RPMI7951 (cell line): ENCODE measurements around the gene RDH8. TPM values are rescaled to one million over a fixed set of nuclear protein-coding genes. Genes with fewer than 3 reads are reported as not detected.
"Not testable (repeated sequence)": the region's sequence is repeated elsewhere in the genome, so short reads cannot be mapped to it uniquely, and the experiment has no call there.

Source experiments
- DNase-seq: peaks from one replicate; pipeline ENCODE4 v3.0.0-alpha.2; 2012; ENCODE audit warnings: low read depth
- total RNA-seq: library from RNA; depleted of rRNA; stranded (reverse); fragments of >200 nt; shearing (Covaris generic); gene quantifications from 2 replicates; pipeline ENCODE4 v1.2.3, GENCODE V29; 2014

RDH8 gene
- total RNA-seq, 1 experiment from 2014 or later: 0.12 TPM

GRCh38 chr19:10005632-10006334, 7.5 kb upstream of the RDH8 start:
- no peak for DNase-seq

- DNase-seq: peak; percentile 39
Observed at GRCh38 chr19:10006335-10006708, 7.0 kb upstream of the RDH8 start.

- no peak for DNase-seq
Observed at GRCh38 chr19:10006752-10007323, 6.4 kb upstream of the RDH8 start.

- DNase-seq: peak; percentile 95
Observed at GRCh38 chr19:10007371-10008183, 5.7 kb upstream of the RDH8 start.

GRCh38 chr19:10008184-10008765, 5.0 kb upstream of the RDH8 start:
- DNase-seq: no peak

GRCh38 chr19:10009714-10010224, 3.5 kb upstream of the RDH8 start:
- no peak for DNase-seq

- DNase-seq: peak; percentile 54
Observed at GRCh38 chr19:10010247-10010691, 3.0 kb upstream of the RDH8 start, which contains the start of gene COL5A3. TSS of gene COL5A3 (minus strand) at chr19:10010504. CDS start at chr19:10010385, 119 bp downstream.

- no peak for DNase-seq
Observed at GRCh38 chr19:10010939-10011338, 2.3 kb upstream of the RDH8 start.

GRCh38 chr19:10011974-10012373, 1.3 kb upstream of the RDH8 start:
- peak; percentile 46 for DNase-seq

- no peak for DNase-seq
Observed at GRCh38 chr19:10013834-10014618, 743 bp downstream of the RDH8 start.

GRCh38 chr19:10018263-10018662, 5.0 kb downstream of the RDH8 start:
- peak; percentile 68 for DNase-seq

GRCh38 chr19:10018786-10019185, 5.5 kb downstream of the RDH8 start:
- no peak for DNase-seq

- DNase-seq: peak; percentile 32
Observed at GRCh38 chr19:10019246-10019645, 6.0 kb downstream of the RDH8 start.

GRCh38 chr19:10020851-10021250, 7.6 kb downstream of the RDH8 start:
- DNase-seq: no peak

GRCh38 chr19:10021446-10021845, 8.2 kb downstream of the RDH8 start:
- no peak for DNase-seq

GRCh38 chr19:10021863-10022262, 8.6 kb downstream of the RDH8 start:
- DNase-seq: no peak

GRCh38 chr19:10023096-10023495, 9.8 kb downstream of the RDH8 start:
- not testable (repeated sequence) for DNase-seq

- DNase-seq: no peak
Observed at GRCh38 chr19:10026744-10027143, 13.5 kb downstream of the RDH8 start.

GRCh38 chr19:10027158-10027997, 14.1 kb downstream of the RDH8 start:
- DNase-seq: peak; percentile 92

GRCh38 chr19:10033614-10034013, 20.3 kb downstream of the RDH8 start:
- DNase-seq: no peak
